Panc1 (cell line): ENCODE data around the gene FNIP1. TPM values are rescaled to one million over a fixed set of nuclear protein-coding genes. Genes with fewer than 3 reads are reported as not detected.

ENCODE experiments used
- ATAC-seq: fragments of 200-7000 bp; cut with Tn5 transposase; 2 replicates; pipeline ENCODE4 v1.9.1; 2020; ENCODE audit warnings: mild to moderate bottlenecking, moderate library complexity
- BruUV-seq: library from RNA; stranded (reverse); fragments of 400-500 nt; replicated peaks from 2 replicates; lab custom pipeline; 2021; lab: Mats Ljungman, UMichigan
- CTCF ChIA-PET: fragments of 300-600 bp; sonication (Branson Sonifier 250); formaldehyde crosslinking; loops from one replicate; lab custom pipeline; 2022; ENCODE audit warnings: antibody characterized with exemption; lab: Charles Lee
- POLR2A ChIA-PET: fragments of 300-600 bp; sonication (Branson Sonifier 250); formaldehyde crosslinking; loops from one replicate; lab custom pipeline; 2022; ENCODE audit warnings: antibody characterized with exemption; lab: Charles Lee
- DNase-seq: peaks from one replicate; pipeline ENCODE4 v3.0.0-alpha.2; 2010; ENCODE audit warnings: low read depth, low spot score
- H3K27ac ChIP-seq: 2 replicates; pipeline ENCODE4 v1.5.1; 2011; ENCODE audit warnings: mild to moderate bottlenecking, low read length, inconsistent platforms
- H3K27me3 ChIP-seq: fragments of 200-500 bp; sonication (Bioruptor generic); 2 replicates; pipeline ENCODE4 v1.6.0; 2014; ENCODE audit warnings: low read length, inconsistent platforms; ENCODE audit not compliant: control insufficient read depth, insufficient read depth
- H3K36me3 ChIP-seq: fragments of 200-500 bp; sonication (Bioruptor generic); 2 replicates; pipeline ENCODE4 v1.5.1; 2014; ENCODE audit warnings: inconsistent platforms, mild to moderate bottlenecking, low read length, moderate library complexity; ENCODE audit not compliant: control insufficient read depth, insufficient read depth
- H3K4me1 ChIP-seq: 2 replicates; pipeline ENCODE4 v1.5.1; 2011; ENCODE audit warnings: inconsistent platforms, mild to moderate bottlenecking, low read length, moderate library complexity; ENCODE audit not compliant: control insufficient read depth, insufficient read depth
- H3K4me3 ChIP-seq, 2 experiments: 2 replicates each; pipeline ENCODE4 v1.5.1; 2011 to 2012; ENCODE audit warnings: low read depth in 2 of 2, low read length in 2 of 2, mild to moderate bottlenecking in 2 of 2, inconsistent platforms in 1 of 2, moderate library complexity in 1 of 2
- H3K9me3 ChIP-seq: fragments of 200-500 bp; sonication (Bioruptor generic); 2 replicates; pipeline ENCODE4 v1.5.1; 2014; ENCODE audit warnings: low read depth, mild to moderate bottlenecking, inconsistent platforms, low read length, moderate library complexity; ENCODE audit not compliant: control insufficient read depth, insufficient read depth
- POLR2AphosphoS5 ChIP-seq: IDR thresholded peaks from 2 replicates; pipeline ENCODE4 v1.6.1; 2012; ENCODE audit warnings: mild to moderate bottlenecking, low read depth, low read length, moderate library complexity
- SIN3A ChIP-seq: IDR thresholded peaks from 2 replicates; pipeline ENCODE4 v1.6.1; 2012; ENCODE audit warnings: low read depth, mild to moderate bottlenecking, low read length, moderate library complexity, borderline replicate concordance; ENCODE audit not compliant: insufficient read depth
- TCF7L2 ChIP-seq: IDR thresholded peaks from 2 replicates; pipeline ENCODE4 v1.6.1; 2011; ENCODE audit warnings: mild to moderate bottlenecking, low read depth, low read length, inconsistent platforms
- in situ Hi-C: cut with HindIII; loops from 2 replicates; pipeline ENCODE4 v1.10.0; 2016; ENCODE audit warnings: low sequenced_read_pairs, low pct_unique_long_range_greater_than_20kb
- intact Hi-C: fragments of 100-400 bp; cut with micrococcal nuclease; formaldehyde crosslinking; loops from one replicate; pipeline ENCODE4 v1.10.0; 2022; ENCODE audit not compliant: unreplicated experiment
- total RNA-seq: library from RNA; stranded (reverse); gene quantifications from one replicate; pipeline ENCODE4 v1.2.1, GENCODE V29; 2021; ENCODE audit not compliant: unreplicated experiment
- TF ChIP-seq, protein P1 (sequence below): fragments of 450-650 bp; IDR thresholded peaks from 2 replicates; pipeline ENCODE4 v1.5.1; 2017; ENCODE audit warnings: mild to moderate bottlenecking
- TF ChIP-seq, protein P2 (sequence below), 2 experiments: IDR thresholded peaks; 2 replicates each; pipeline ENCODE4 v1.6.1; 2011 to 2012; ENCODE audit warnings: low read depth in 2 of 2, control low read depth in 1 of 2, low read length in 1 of 2, mild to moderate bottlenecking in 1 of 2, moderate library complexity in 1 of 2; ENCODE audit not compliant: insufficient read depth in 1 of 2

Gene FNIP1
- total RNA-seq, 1 experiment from 2014 or later: 48.3 TPM

DNA sequence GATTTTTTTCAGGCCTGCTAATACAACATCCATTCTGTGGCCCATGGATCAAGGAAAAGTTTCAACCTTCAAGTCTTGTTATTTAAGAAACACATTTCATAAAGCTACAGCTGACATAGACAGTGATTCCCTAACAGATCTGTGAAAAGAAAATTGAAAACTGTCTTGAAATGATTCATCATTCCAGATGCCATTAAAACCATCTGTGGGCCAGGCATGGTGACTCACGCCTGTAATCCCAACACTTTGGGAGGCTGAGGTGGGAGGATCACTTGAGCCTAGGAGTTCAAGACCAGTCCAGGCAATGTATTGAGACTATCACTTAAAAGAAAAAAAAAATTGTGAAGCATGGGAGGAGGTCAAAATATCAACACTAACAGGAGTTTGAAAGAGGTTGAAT, 167.8 kb downstream of the FNIP1 start:
- ATAC-seq (peak; percentile 59; the same call in 1 of the 2 replicates), DNase-seq (no peak)
- in situ Hi-C loops (no loop called here), intact Hi-C loops (no loop called here)
- BruUV-seq: no TSS peak
- H3K36me3 ChIP-seq: no peaks in the 10 kb centered on the region; the same call in 1 of the 2 replicates
- CTCF ChIA-PET: no interaction called here
- H3K27ac ChIP-seq: no peak overlapping the region
- POLR2A ChIA-PET: no interaction called here
- no peaks in the 10 kb centered on the region for H3K9me3 ChIP-seq
- no peak overlapping the region for H3K4me3 ChIP-seq
- peaks cover 24% of the 10 kb centered on the region for H3K4me1 ChIP-seq
- TF ChIP-seq TCF7L2 (no peak), POLR2AphosphoS5 (no peak), SIN3A (no peak)
- TF ChIP-seq, protein P1, sequence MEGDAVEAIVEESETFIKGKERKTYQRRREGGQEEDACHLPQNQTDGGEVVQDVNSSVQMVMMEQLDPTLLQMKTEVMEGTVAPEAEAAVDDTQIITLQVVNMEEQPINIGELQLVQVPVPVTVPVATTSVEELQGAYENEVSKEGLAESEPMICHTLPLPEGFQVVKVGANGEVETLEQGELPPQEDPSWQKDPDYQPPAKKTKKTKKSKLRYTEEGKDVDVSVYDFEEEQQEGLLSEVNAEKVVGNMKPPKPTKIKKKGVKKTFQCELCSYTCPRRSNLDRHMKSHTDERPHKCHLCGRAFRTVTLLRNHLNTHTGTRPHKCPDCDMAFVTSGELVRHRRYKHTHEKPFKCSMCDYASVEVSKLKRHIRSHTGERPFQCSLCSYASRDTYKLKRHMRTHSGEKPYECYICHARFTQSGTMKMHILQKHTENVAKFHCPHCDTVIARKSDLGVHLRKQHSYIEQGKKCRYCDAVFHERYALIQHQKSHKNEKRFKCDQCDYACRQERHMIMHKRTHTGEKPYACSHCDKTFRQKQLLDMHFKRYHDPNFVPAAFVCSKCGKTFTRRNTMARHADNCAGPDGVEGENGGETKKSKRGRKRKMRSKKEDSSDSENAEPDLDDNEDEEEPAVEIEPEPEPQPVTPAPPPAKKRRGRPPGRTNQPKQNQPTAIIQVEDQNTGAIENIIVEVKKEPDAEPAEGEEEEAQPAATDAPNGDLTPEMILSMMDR: no peak
- TF ChIP-seq, protein P2, sequence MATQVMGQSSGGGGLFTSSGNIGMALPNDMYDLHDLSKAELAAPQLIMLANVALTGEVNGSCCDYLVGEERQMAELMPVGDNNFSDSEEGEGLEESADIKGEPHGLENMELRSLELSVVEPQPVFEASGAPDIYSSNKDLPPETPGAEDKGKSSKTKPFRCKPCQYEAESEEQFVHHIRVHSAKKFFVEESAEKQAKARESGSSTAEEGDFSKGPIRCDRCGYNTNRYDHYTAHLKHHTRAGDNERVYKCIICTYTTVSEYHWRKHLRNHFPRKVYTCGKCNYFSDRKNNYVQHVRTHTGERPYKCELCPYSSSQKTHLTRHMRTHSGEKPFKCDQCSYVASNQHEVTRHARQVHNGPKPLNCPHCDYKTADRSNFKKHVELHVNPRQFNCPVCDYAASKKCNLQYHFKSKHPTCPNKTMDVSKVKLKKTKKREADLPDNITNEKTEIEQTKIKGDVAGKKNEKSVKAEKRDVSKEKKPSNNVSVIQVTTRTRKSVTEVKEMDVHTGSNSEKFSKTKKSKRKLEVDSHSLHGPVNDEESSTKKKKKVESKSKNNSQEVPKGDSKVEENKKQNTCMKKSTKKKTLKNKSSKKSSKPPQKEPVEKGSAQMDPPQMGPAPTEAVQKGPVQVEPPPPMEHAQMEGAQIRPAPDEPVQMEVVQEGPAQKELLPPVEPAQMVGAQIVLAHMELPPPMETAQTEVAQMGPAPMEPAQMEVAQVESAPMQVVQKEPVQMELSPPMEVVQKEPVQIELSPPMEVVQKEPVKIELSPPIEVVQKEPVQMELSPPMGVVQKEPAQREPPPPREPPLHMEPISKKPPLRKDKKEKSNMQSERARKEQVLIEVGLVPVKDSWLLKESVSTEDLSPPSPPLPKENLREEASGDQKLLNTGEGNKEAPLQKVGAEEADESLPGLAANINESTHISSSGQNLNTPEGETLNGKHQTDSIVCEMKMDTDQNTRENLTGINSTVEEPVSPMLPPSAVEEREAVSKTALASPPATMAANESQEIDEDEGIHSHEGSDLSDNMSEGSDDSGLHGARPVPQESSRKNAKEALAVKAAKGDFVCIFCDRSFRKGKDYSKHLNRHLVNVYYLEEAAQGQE (IDR thresholded peaks at IDR 0.05; ENCODE audit: insufficient read depth in 1 of 2, low read depth in 2 of 2, low read length in 1 of 2): no peak
- H3K27me3 ChIP-seq: no peaks in the 10 kb centered on the region

DNA sequence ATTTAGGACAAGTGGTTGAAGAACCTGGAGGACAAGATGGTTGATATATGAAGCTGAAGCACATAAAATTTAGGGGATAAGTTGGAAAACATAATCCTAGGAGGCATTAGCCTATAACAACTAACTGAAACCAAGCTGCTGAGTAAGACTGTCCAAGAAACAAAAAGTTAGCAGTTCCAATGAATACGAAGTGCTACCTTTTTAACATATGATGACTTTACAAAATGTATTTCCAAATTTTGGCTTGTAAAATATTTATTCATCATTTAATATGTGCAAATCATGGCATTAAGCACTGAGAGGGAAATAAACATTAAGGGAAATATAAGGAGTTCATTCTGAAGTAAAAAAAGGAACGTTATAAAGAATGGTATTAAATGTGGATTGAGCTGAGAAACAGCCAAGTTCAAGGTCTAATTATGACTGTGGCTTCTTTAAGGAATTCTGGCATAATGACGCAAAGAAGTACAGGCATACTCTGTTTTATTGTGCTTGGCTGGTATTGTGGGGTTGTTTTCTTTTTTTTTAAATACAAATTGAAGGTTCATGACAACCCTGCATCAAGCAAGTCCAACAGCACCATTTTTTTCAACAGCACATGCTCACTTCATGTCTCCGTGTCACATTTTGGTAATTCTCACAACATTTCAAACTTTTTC, 169.5 kb downstream of the FNIP1 start:
- H3K36me3 ChIP-seq: no peaks in the 10 kb centered on the region
- intact Hi-C loops: no loop called here
- no peak overlapping the region for H3K4me3 ChIP-seq
- ChIA-PET CTCF (no interaction called here), POLR2A (no interaction called here)
- BruUV-seq: no TSS peak
- in situ Hi-C loops: no loop called here
- no peak overlapping the region for H3K27ac ChIP-seq
- TF ChIP-seq TCF7L2 (no peak), POLR2AphosphoS5 (no peak), SIN3A (no peak)
- TF ChIP-seq, protein P1: no peak
- TF ChIP-seq, protein P2 (IDR thresholded peaks at IDR 0.05; ENCODE audit: insufficient read depth in 1 of 2, low read depth in 2 of 2, low read length in 1 of 2): no peak
- H3K27me3 ChIP-seq: no peaks in the 10 kb centered on the region
- ATAC-seq (no peak), DNase-seq (no peak)
- peaks cover 28% of the 10 kb centered on the region for H3K4me1 ChIP-seq
- H3K9me3 ChIP-seq: no peaks in the 10 kb centered on the region
